Activated T-helper 1 cell treated with anti-CD3 and anti-CD28 coated beads, Interleukin-12 subunit alpha, Interleukin-12 subunit beta, Interleukin-2, Interleukin-4 antibody, amounts not matched to agents 30 ng/mL and 10 ng/mL and 1 ng/mL, durations not matched to agents 14 hours and 24 hours and 36 hours (primary cell): ENCODE results near the gene VAV3. TPM values are rescaled to one million over a fixed set of nuclear protein-coding genes. Genes with fewer than 3 reads are reported as not detected.

ENCODE experiments used
- DNase-seq: peaks from one replicate; pipeline ENCODE4 v3.0.0; 2021; ENCODE audit warnings: low spot score
- H3K27ac Mint-ChIP-seq: one replicate; pipeline ENCODE4 v1.8.0; 2021; ENCODE audit warnings: mild to moderate bottlenecking, mixed read lengths
- H3K27me3 Mint-ChIP-seq: one replicate; pipeline ENCODE4 v1.8.0; 2022; ENCODE audit warnings: mild to moderate bottlenecking, moderate library complexity, mixed read lengths; ENCODE audit not compliant: insufficient read depth
- H3K36me3 Mint-ChIP-seq: one replicate; pipeline ENCODE4 v1.8.0; 2021; ENCODE audit warnings: low read depth, mixed read lengths
- H3K4me1 Mint-ChIP-seq: one replicate; pipeline ENCODE4 v1.8.0; 2021; ENCODE audit warnings: low read depth, mixed read lengths
- H3K4me3 Mint-ChIP-seq: one replicate; pipeline ENCODE4 v1.8.0; 2021; ENCODE audit warnings: mild to moderate bottlenecking, moderate library complexity, mixed read lengths
- H3K9me3 Mint-ChIP-seq: one replicate; pipeline ENCODE4 v1.8.0; 2021; ENCODE audit warnings: mixed read lengths
- intact Hi-C: fragments of 100-400 bp; cut with micrococcal nuclease; formaldehyde crosslinking; loops from one replicate; pipeline ENCODE4 v1.15.1; 2024
- total RNA-seq: library from RNA; stranded (reverse); gene quantifications from 2 replicates; pipeline ENCODE4 v1.2.3, GENCODE V29; 2022

Gene VAV3
- total RNA-seq, 1 donor from 2014 or later = 5.3 TPM

GRCh38 chr1:107941531-107941930 lies 23.4 kb downstream of the VAV3 start:
- no peaks in the 10 kb centered on the region for H3K27me3 Mint-ChIP-seq
- H3K36me3 Mint-ChIP-seq = no peaks in the 10 kb centered on the region
- H3K4me1 Mint-ChIP-seq = peaks cover 29% of the 10 kb centered on the region
- no peak overlapping the region for H3K4me3 Mint-ChIP-seq
- intact Hi-C loops = no loop called here
- H3K9me3 Mint-ChIP-seq = peaks cover 6% of the 10 kb centered on the region
- H3K27ac Mint-ChIP-seq = no peak overlapping the region
- no peak for DNase-seq

DNA sequence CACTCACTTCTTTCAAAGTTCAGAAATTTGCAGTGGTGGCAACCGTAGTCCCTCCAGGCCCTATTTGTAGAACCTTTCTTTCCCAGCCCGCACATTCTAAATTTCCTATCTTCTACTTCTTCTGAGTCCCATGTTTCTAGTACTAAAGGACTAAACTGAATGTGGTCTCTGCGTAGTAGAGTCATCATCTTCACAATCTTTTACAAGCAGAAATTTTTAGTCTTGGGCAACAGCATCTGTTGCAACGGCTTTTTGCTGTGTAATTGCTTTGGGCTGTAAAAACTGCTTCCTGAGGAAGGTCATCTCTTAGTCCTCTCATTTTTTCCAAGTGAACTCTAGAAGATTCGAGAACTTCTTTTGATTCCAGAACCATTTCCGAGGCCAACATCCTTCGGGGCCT lies 23.9 kb downstream of the VAV3 start:
- no peak overlapping the region for H3K27ac Mint-ChIP-seq
- H3K4me1 Mint-ChIP-seq = peaks cover 31% of the 10 kb centered on the region
- intact Hi-C loops = no loop called here

GRCh38 chr1:107940701-107941100 lies 24.3 kb downstream of the VAV3 start:
- Mint-ChIP-seq H3K27me3 (no peaks in the 10 kb centered on the region), H3K9me3 (peaks cover 6% of the 10 kb centered on the region), H3K4me1 (peaks cover 34% of the 10 kb centered on the region), H3K27ac (no peak overlapping the region), H3K36me3 (no peaks in the 10 kb centered on the region), H3K4me3 (no peak overlapping the region)
- intact Hi-C loops = no loop called here
- no peak for DNase-seq

More for the DNA sequence above, 23.9 kb downstream of the VAV3 start:
- H3K4me3 Mint-ChIP-seq = no peak overlapping the region
- peaks cover 6% of the 10 kb centered on the region for H3K9me3 Mint-ChIP-seq
- H3K27me3 Mint-ChIP-seq = no peaks in the 10 kb centered on the region
- H3K36me3 Mint-ChIP-seq = no peaks in the 10 kb centered on the region
- no peak for DNase-seq

- intact Hi-C loops = no loop called here
- H3K9me3 Mint-ChIP-seq = peaks cover 6% of the 10 kb centered on the region
- no peak overlapping the region for H3K4me3 Mint-ChIP-seq
- H3K27ac Mint-ChIP-seq = no peak overlapping the region
- peaks cover 40% of the 10 kb centered on the region for H3K4me1 Mint-ChIP-seq
- H3K27me3 Mint-ChIP-seq = no peaks in the 10 kb centered on the region
- no peak for DNase-seq
- H3K36me3 Mint-ChIP-seq = no peaks in the 10 kb centered on the region
Measured at GRCh38 chr1:107940017-107940577, 24.9 kb downstream of the VAV3 start.

DNA sequence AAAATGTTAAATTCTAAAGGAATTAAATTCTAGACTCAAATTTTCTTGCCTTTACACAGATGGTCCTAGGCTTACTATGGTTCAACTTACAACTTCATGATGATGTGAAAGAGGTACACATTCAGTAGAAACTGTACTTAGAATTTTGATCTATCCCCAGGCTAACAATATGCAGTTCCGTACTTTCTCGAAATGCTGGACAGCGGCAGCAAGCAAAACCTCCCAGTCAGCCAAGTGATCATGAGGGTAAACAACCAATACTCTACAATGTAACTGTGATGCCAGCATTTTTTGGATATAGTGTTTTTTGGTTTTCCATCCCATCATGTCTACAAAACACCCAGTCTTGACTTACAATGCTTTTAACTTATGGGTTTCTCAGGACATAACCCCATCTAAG lies 25.7 kb downstream of the VAV3 start:
- H3K27me3 Mint-ChIP-seq = no peaks in the 10 kb centered on the region
- no peak for DNase-seq
- intact Hi-C loops = loop anchor here (5.0 to 10.0 kb wide), 5 partner anchors 38 to 708 kb away; partner anchors contain the start of gene EEIG2
- H3K4me1 Mint-ChIP-seq = peaks cover 48% of the 10 kb centered on the region
- H3K9me3 Mint-ChIP-seq = peaks cover 6% of the 10 kb centered on the region
- no peaks in the 10 kb centered on the region for H3K36me3 Mint-ChIP-seq
- H3K27ac Mint-ChIP-seq = no peak overlapping the region
- no peak overlapping the region for H3K4me3 Mint-ChIP-seq

DNA sequence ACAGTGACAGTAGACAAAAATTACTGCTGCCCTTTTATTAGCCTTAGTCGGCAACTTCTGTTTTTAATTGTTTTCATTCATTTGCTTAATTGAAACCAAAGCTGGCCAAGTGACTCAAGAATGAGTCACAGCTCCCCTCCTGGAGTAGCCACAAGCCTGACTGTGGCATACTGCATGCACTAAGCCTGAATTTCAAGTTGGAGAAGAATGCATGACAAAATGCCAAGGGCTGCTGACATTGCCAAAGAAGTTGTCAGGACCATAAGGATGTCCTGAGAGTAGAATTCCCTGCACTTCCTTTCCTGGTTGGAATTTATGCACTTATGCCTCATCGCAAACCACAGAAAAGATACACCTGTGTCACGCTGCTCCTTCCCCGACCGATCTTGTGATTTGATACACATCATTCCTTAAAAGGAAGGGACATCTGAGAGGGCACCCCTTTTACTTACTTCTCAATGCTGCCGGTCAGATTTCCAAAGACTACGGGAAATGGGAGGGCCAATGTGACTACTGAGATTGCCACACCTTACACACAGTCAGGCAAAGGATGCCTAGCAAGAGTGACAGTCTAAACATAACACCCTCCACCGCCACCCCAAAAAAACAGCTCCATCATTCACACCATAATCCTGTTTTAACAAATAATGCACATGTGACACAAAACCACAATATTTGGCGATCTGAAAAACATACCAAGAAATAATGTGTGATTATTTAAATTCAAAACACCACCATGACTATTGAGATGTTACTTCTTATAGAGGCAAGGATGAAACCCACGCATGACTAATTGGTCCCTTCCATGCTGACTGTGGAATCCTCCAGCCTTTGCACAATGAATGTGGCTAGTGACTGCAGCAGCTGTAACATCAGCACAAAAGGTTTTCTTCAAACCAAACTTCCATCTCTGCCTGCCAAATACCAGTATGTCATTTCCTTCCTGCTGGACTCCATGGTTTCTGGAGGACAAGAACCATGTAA lies 28.2 kb downstream of the VAV3 start:
- peaks cover 57% of the 10 kb centered on the region for H3K4me1 Mint-ChIP-seq
- H3K27ac Mint-ChIP-seq = peak overlapping the region; percentile 83
- H3K27me3 Mint-ChIP-seq = no peaks in the 10 kb centered on the region
- H3K4me3 Mint-ChIP-seq = peak overlapping the region; percentile 70
- DNase-seq = no peak
- no peaks in the 10 kb centered on the region for H3K36me3 Mint-ChIP-seq
- intact Hi-C loops = loop anchor here (1.0 to 10.0 kb wide), 6 partner anchors 41 to 711 kb away; partner anchors contain the start of gene EEIG2
- peaks cover 6% of the 10 kb centered on the region for H3K9me3 Mint-ChIP-seq

GRCh38 chr1:107935396-107936064 lies 29.4 kb downstream of the VAV3 start:
- Mint-ChIP-seq H3K27me3 (no peaks in the 10 kb centered on the region), H3K9me3 (peaks cover 6% of the 10 kb centered on the region), H3K4me3 (peak overlapping the region; percentile 38), H3K4me1 (peaks cover 57% of the 10 kb centered on the region), H3K27ac (peak overlapping the region; percentile 80), H3K36me3 (no peaks in the 10 kb centered on the region)
- peak; percentile 24 for DNase-seq
- intact Hi-C loops = loop anchor here (1.0 to 10.0 kb wide), 12 partner anchors 28 to 712 kb away; partner anchors contain the start of gene EEIG2

DNA sequence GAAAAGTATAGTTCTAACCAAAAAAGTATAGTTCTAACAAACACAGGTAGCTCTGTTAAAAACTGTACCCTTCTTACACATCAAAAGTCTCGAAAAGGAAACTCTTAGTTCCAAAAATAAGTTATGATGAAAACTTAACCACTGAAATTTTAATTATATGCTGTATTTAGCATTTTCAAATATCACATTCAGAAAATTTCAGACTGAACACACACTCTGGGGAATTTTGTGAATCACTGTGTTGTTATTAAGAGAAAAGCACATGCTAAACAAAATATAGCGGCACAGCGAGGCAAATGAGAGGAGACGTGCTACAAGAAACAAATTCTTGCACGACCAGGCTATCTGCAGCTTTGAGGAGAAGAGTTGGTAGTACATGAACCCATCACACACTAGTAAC lies 30.4 kb downstream of the VAV3 start:
- peak overlapping the region; percentile 80 for H3K27ac Mint-ChIP-seq
- DNase-seq = no peak
- intact Hi-C loops = loop anchor here (2.0 to 10.0 kb wide), 5 partner anchors 64 to 630 kb away; partner anchors contain the start of gene EEIG2
- peak overlapping the region; percentile 15 for H3K4me3 Mint-ChIP-seq
- no peaks in the 10 kb centered on the region for H3K36me3 Mint-ChIP-seq
- H3K27me3 Mint-ChIP-seq = no peaks in the 10 kb centered on the region
- peaks cover 49% of the 10 kb centered on the region for H3K4me1 Mint-ChIP-seq
- peaks cover 4% of the 10 kb centered on the region for H3K9me3 Mint-ChIP-seq

GRCh38 chr1:107933736-107934135 lies 31.2 kb downstream of the VAV3 start:
- Mint-ChIP-seq H3K4me3 (no peak overlapping the region), H3K27ac (no peak overlapping the region), H3K4me1 (peaks cover 45% of the 10 kb centered on the region), H3K9me3 (no peaks in the 10 kb centered on the region), H3K36me3 (peaks cover 2% of the 10 kb centered on the region), H3K27me3 (no peaks in the 10 kb centered on the region)
- intact Hi-C loops = loop anchor here (2.0 to 10.0 kb wide), 5 partner anchors 63 to 631 kb away; partner anchors contain the start of gene EEIG2
- no peak for DNase-seq

- H3K4me3 Mint-ChIP-seq = no peak overlapping the region
- intact Hi-C loops = loop anchor here (10.0 kb wide), 2 partner anchors 145 to 635 kb away; partner anchors contain the start of gene EEIG2
- peaks cover 31% of the 10 kb centered on the region for H3K4me1 Mint-ChIP-seq
- no peaks in the 10 kb centered on the region for H3K27me3 Mint-ChIP-seq
- H3K27ac Mint-ChIP-seq = no peak overlapping the region
- DNase-seq = no peak
- peaks cover 2% of the 10 kb centered on the region for H3K36me3 Mint-ChIP-seq
- H3K9me3 Mint-ChIP-seq = no peaks in the 10 kb centered on the region
Measured at GRCh38 chr1:107930292-107930691, 34.7 kb downstream of the VAV3 start.

- intact Hi-C loops = no loop called here
- H3K27me3 Mint-ChIP-seq = no peaks in the 10 kb centered on the region
- H3K36me3 Mint-ChIP-seq = peaks cover 2% of the 10 kb centered on the region
Measured at GRCh38 chr1:107927820-107928219, 37.2 kb downstream of the VAV3 start.

GRCh38 chr1:107926436-107927080 lies 38.4 kb downstream of the VAV3 start:
- Mint-ChIP-seq H3K9me3 (no peaks in the 10 kb centered on the region), H3K27me3 (no peaks in the 10 kb centered on the region), H3K4me3 (no peak overlapping the region), H3K27ac (no peak overlapping the region), H3K36me3 (peaks cover 2% of the 10 kb centered on the region), H3K4me1 (peaks cover 8% of the 10 kb centered on the region)
- DNase-seq = no peak
- intact Hi-C loops = no loop called here

More at GRCh38 chr1:107927820-107928219, 37.2 kb downstream of the VAV3 start:
- H3K4me3 Mint-ChIP-seq = no peak overlapping the region
- H3K27ac Mint-ChIP-seq = no peak overlapping the region
- no peak for DNase-seq
- H3K4me1 Mint-ChIP-seq = peaks cover 11% of the 10 kb centered on the region
- no peaks in the 10 kb centered on the region for H3K9me3 Mint-ChIP-seq
